Smooth muscle cell (in vitro differentiated cells): ENCODE data around the gene HGD. TPM values are rescaled to one million over a fixed set of nuclear protein-coding genes. Genes with fewer than 3 reads are reported as not detected.

Experiments used
- DNase-seq: peaks from one replicate; lab custom pipeline; 2025; ENCODE audit not compliant: unreplicated experiment; lab: John Stamatoyannopoulos, UW
- H2AFZ ChIP-seq: fragments of 200-600 bp; sonication (generic); 2 replicates; pipeline ENCODE4 v1.6.0; 2016; ENCODE audit warnings: antibody characterized with exemption, low read depth, mild to moderate bottlenecking
- H3F3A ChIP-seq: fragments of 200-600 bp; sonication (generic); 2 replicates; pipeline ENCODE4 v1.6.0; 2017; ENCODE audit warnings: antibody characterized with exemption, low read depth
- H3K27ac ChIP-seq: fragments of 200-600 bp; sonication (generic); 2 replicates; pipeline ENCODE4 v1.5.1; 2016; ENCODE audit warnings: low read depth, mild to moderate bottlenecking
- H3K27me3 ChIP-seq: fragments of 200-600 bp; sonication (generic); 2 replicates; pipeline ENCODE4 v1.6.1; 2016; ENCODE audit warnings: low read depth, mild to moderate bottlenecking
- H3K36me3 ChIP-seq: fragments of 200-600 bp; sonication (generic); 2 replicates; pipeline ENCODE4 v1.5.1; 2016; ENCODE audit warnings: low read depth
- H3K4me1 ChIP-seq: fragments of 200-600 bp; sonication (generic); 2 replicates; pipeline ENCODE4 v1.5.1; 2016; ENCODE audit warnings: low read depth
- H3K4me2 ChIP-seq: fragments of 200-600 bp; sonication (generic); 2 replicates; pipeline ENCODE4 v1.6.0; 2016; ENCODE audit warnings: mild to moderate bottlenecking
- H3K4me3 ChIP-seq: fragments of 200-600 bp; sonication (generic); 2 replicates; pipeline ENCODE4 v1.5.1; 2016; ENCODE audit warnings: mild to moderate bottlenecking
- H3K79me2 ChIP-seq: fragments of 200-600 bp; sonication (generic); 2 replicates; pipeline ENCODE4 v1.6.0; 2016; ENCODE audit warnings: low read depth, mild to moderate bottlenecking
- H3K9ac ChIP-seq: fragments of 200-600 bp; sonication (generic); 2 replicates; pipeline ENCODE4 v1.6.0; 2016; ENCODE audit warnings: low read depth
- H3K9me3 ChIP-seq: fragments of 200-600 bp; sonication (generic); replicated peaks from 2 replicates; pipeline ENCODE4 v1.5.1; 2016; ENCODE audit warnings: low read depth
- H4K20me1 ChIP-seq: fragments of 200-600 bp; sonication (generic); 2 replicates; pipeline ENCODE4 v1.6.0; 2016; ENCODE audit warnings: low read depth
- WGBS: methylation state at CpG from one replicate; pipeline ENCODE4 v1.1.7; 2016; ENCODE audit warnings: low lambda C conversion rate; 5-methylcytosine and 5-hydroxymethylcytosine counted together
- polyA plus RNA-seq: library from polyadenylated mRNA; unstranded; fragments of >200 nt; fragmentation: Nextera tagmentation; extraction: Ambion mirVana; gene quantifications from 2 replicates; pipeline ENCODE4 v1.2.1, GENCODE V29; 2016
- total RNA-seq: library from RNA; depleted of rRNA; stranded (reverse); fragments of >200 nt; gene quantifications from 2 replicates; pipeline ENCODE4 v1.2.3, GENCODE V29; 2014
- TF ChIP-seq, protein P1 (sequence below): fragments of 200-600 bp; sonication (generic); IDR thresholded peaks from 2 replicates; pipeline ENCODE4 v1.5.1; 2017; ENCODE audit warnings: borderline replicate concordance, mild to moderate bottlenecking, antibody characterized with exemption; ENCODE audit not compliant: insufficient read depth, poor library complexity, severe bottlenecking

Gene HGD
- total and polyA plus RNA-seq, 2 experiments from 2014 or later, result 3.8 to 10.9 TPM

- Histone ChIP-seq H4K20me1 (no peaks in the 10 kb centered on the region), H3K36me3 (peaks cover 21% of the 10 kb centered on the region), H3K27me3 (no peaks in the 10 kb centered on the region), H3K9ac (no peak overlapping the region), H2AFZ (no peak overlapping the region), H3K9me3 (no peaks in the 10 kb centered on the region), H3K79me2 (no peaks in the 10 kb centered on the region), H3K4me1 (no peaks in the 10 kb centered on the region), H3K4me3 (no peak overlapping the region), H3K27ac (no peak overlapping the region), H3K4me2 (no peak overlapping the region), H3F3A (no peaks in the 10 kb centered on the region)
- DNase-seq, result no peak
- WGBS, result 94% methylated on average over 5 of the region's 5 CpGs
- TF ChIP-seq, protein P1, sequence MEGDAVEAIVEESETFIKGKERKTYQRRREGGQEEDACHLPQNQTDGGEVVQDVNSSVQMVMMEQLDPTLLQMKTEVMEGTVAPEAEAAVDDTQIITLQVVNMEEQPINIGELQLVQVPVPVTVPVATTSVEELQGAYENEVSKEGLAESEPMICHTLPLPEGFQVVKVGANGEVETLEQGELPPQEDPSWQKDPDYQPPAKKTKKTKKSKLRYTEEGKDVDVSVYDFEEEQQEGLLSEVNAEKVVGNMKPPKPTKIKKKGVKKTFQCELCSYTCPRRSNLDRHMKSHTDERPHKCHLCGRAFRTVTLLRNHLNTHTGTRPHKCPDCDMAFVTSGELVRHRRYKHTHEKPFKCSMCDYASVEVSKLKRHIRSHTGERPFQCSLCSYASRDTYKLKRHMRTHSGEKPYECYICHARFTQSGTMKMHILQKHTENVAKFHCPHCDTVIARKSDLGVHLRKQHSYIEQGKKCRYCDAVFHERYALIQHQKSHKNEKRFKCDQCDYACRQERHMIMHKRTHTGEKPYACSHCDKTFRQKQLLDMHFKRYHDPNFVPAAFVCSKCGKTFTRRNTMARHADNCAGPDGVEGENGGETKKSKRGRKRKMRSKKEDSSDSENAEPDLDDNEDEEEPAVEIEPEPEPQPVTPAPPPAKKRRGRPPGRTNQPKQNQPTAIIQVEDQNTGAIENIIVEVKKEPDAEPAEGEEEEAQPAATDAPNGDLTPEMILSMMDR, result no peak
Observed at GRCh38 chr3:120705884-120706582, 24.0 kb upstream of the HGD start.

DNA sequence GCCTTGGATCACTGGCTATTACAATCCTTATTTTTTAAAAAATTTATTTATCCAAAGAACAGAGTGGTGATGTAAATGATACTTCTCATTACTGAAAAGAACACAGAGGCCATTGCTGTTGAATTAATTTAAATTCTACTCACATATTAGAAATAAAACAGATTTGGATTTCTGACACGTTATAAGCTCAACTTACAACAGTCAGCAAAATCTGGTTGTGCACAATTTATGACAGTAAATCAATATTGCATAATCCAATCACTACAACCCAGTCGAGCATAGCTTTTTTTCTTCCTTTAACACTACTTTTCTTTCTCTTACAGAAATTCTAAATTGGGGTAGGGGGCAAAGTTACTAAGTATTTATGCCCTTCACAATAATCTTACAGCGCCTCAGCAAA, 17.3 kb upstream of the HGD start:
- H3K27ac ChIP-seq, result no peak overlapping the region
- no peaks in the 10 kb centered on the region for H3K4me1 ChIP-seq
- no peaks in the 10 kb centered on the region for H3F3A ChIP-seq
- no peaks in the 10 kb centered on the region for H3K27me3 ChIP-seq
- no peak overlapping the region for H3K9ac ChIP-seq
- no peaks in the 10 kb centered on the region for H3K79me2 ChIP-seq
- H3K36me3 ChIP-seq, result peaks cover 17% of the 10 kb centered on the region
- WGBS, result 91% methylated on average over 3 of the region's 3 CpGs
- TF ChIP-seq, protein P1, result no peak
- no peak overlapping the region for H3K4me3 ChIP-seq
- no peaks in the 10 kb centered on the region for H4K20me1 ChIP-seq
- H3K9me3 ChIP-seq, result no peaks in the 10 kb centered on the region
- H3K4me2 ChIP-seq, result no peak overlapping the region
- no peak overlapping the region for H2AFZ ChIP-seq
- DNase-seq, result no peak

DNA sequence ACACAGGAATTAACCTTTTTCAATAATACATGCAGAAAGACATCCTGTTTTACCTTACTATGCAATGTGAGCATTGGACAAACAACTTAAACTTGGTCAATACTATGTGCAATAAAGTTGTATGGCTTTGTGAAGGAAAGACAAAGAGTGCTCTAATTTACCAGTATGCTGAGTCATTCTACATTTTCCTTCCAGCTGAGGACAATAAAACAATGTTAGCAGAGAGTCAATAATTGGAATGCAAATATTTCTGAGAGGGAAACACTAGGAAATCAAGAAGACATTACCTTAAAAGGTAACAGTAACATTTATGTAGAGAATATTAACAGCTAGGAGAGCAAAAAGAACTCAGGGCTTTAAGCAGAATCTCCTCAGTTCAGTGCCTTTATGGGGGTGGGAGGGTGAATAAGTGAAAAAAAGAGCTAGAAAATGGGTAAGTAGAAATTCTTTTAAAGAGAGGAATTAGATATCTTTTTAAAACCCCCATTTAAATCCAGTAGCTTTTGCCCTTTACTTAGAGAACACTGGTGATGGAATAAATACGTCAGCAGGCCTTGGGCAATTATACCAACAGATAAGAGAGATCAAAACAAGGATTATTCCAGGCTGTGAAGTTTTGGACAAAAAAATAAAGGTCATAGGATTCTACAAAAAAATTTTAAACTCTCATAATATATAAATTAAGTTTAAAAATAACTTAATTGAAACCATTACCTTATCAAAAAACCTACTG, 11.6 kb upstream of the HGD start:
- peaks cover 12% of the 10 kb centered on the region for H3K4me1 ChIP-seq
- H3K9me3 ChIP-seq, result no peaks in the 10 kb centered on the region
- H3K4me2 ChIP-seq, result peak overlapping the region; percentile 74
- H3K79me2 ChIP-seq, result no peaks in the 10 kb centered on the region
- 39% methylated on average over 1 of the region's 1 CpG for WGBS
- H3K27me3 ChIP-seq, result no peaks in the 10 kb centered on the region
- H2AFZ ChIP-seq, result peak overlapping the region; percentile 36
- peak overlapping the region; percentile 75 for H3K27ac ChIP-seq
- H3F3A ChIP-seq, result no peaks in the 10 kb centered on the region
- TF ChIP-seq, protein P1, result no peak
- H3K36me3 ChIP-seq, result no peaks in the 10 kb centered on the region
- H4K20me1 ChIP-seq, result no peaks in the 10 kb centered on the region
- no peak overlapping the region for H3K9ac ChIP-seq
- DNase-seq, result no peak
- no peak overlapping the region for H3K4me3 ChIP-seq
